ENCODE measurements around the gene ZNF610. TPM values are rescaled to one million over a fixed set of nuclear protein-coding genes. Genes with fewer than 3 reads are reported as not detected.
A peak's percentile ranks its signal among the peaks of the same experiment; 100 is the strongest.

Gene ZNF610
- total and polyA plus RNA-seq, 2 of the 13 experiments (the other 11 are each of a cell fraction or from before 2014, with no cell fraction given) = 0.32 to 0.69 TPM

GRCh38 chr19:52296773-52297600 lies 39.1 kb upstream of the ZNF610 start, which contains the start of gene ZNF480 (continued):
- TF ChIP-seq ZNF567 (CRISPR knock-in tag; IDR thresholded peaks at IDR 0.05; ENCODE audit: borderline replicate concordance) (no peak), E2F1 (CRISPR knock-in tag; IDR thresholded peaks at IDR 0.05) (no peak), ZBTB3 (CRISPR knock-in tag; IDR thresholded peaks at IDR 0.05; ENCODE audit: borderline replicate concordance, low read depth) (no peak), ZNF746 (CRISPR knock-in tag; IDR thresholded peaks at IDR 0.05) (no peak), ZFAT (CRISPR knock-in tag; conservative IDR thresholded peaks at IDR 0.05) (no peak), AHDC1 (CRISPR knock-in tag; IDR thresholded peaks at IDR 0.05; ENCODE audit: borderline replicate concordance) (no peak), NCOA1 (CRISPR knock-in tag; IDR thresholded peaks at IDR 0.05) (no peak), ZNF577 (CRISPR knock-in tag; IDR thresholded peaks at IDR 0.05; ENCODE audit: borderline replicate concordance, low read depth) (no peak), POLR2A (IDR thresholded peaks at IDR 0.05; ENCODE audit: insufficient read depth in 1 of 2, low read depth in 2 of 2, low read length in 2 of 2) (peak; percentile 81), ZNF557 (CRISPR knock-in tag; IDR thresholded peaks at IDR 0.05) (no peak), MTF1 (CRISPR knock-in tag; IDR thresholded peaks at IDR 0.05) (no peak), HDAC6 (IDR thresholded peaks at IDR 0.05; ENCODE audit: low read depth, low read length) (no peak), ZNF30 (CRISPR knock-in tag; IDR thresholded peaks at IDR 0.05) (no peak), ZC3H13 (CRISPR knock-in tag; IDR thresholded peaks at IDR 0.05) (0 out of 2 replicates have a peak, but pooled peaks have one; percentile 59), HBP1 (CRISPR knock-in tag; IDR thresholded peaks at IDR 0.05; ENCODE audit: low read depth) (no peak), ZNF350 (CRISPR knock-in tag; IDR thresholded peaks at IDR 0.05; ENCODE audit: borderline replicate concordance, low read depth) (no peak)
- TF ChIP-seq, protein P1, sequence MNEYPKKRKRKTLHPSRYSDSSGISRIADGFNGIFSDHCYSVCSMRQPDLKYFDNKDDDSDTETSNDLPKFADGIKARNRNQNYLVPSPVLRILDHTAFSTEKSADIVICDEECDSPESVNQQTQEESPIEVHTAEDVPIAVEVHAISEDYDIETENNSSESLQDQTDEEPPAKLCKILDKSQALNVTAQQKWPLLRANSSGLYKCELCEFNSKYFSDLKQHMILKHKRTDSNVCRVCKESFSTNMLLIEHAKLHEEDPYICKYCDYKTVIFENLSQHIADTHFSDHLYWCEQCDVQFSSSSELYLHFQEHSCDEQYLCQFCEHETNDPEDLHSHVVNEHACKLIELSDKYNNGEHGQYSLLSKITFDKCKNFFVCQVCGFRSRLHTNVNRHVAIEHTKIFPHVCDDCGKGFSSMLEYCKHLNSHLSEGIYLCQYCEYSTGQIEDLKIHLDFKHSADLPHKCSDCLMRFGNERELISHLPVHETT (CRISPR knock-in tag; conservative IDR thresholded peaks at IDR 0.05) = no peak

All from HepG2 (cell line).